ENCODE data around the gene JDP2. TPM values are rescaled to one million over a fixed set of nuclear protein-coding genes. Genes with fewer than 3 reads are reported as not detected.

The JDP2 gene
- total RNA-seq, 2 donors from 2014 or later: 81.8 to 100 TPM

GRCh38 chr14:75437201-75438143 is 9.7 kb downstream of the JDP2 start:
- no peaks in the 10 kb centered on the region for H3K27me3 ChIP-seq (replicated peaks; ENCODE audit: insufficient read depth)
- H3K27ac ChIP-seq: no peak overlapping the region
- TF ChIP-seq, protein P1, sequence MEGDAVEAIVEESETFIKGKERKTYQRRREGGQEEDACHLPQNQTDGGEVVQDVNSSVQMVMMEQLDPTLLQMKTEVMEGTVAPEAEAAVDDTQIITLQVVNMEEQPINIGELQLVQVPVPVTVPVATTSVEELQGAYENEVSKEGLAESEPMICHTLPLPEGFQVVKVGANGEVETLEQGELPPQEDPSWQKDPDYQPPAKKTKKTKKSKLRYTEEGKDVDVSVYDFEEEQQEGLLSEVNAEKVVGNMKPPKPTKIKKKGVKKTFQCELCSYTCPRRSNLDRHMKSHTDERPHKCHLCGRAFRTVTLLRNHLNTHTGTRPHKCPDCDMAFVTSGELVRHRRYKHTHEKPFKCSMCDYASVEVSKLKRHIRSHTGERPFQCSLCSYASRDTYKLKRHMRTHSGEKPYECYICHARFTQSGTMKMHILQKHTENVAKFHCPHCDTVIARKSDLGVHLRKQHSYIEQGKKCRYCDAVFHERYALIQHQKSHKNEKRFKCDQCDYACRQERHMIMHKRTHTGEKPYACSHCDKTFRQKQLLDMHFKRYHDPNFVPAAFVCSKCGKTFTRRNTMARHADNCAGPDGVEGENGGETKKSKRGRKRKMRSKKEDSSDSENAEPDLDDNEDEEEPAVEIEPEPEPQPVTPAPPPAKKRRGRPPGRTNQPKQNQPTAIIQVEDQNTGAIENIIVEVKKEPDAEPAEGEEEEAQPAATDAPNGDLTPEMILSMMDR (IDR thresholded peaks at IDR 0.05): no peak
- H3K4me1 ChIP-seq (ENCODE audit: control insufficient read depth in 1 of 2, low read depth in 2 of 2): peaks cover 7 to 45% of the 10 kb centered on the region in 2 donors
- H3K9me3 ChIP-seq: no peaks in the 10 kb centered on the region
- DNase-seq (ENCODE audit: low spot score) (no peak), ATAC-seq (ENCODE audit: insufficient number of reproducible peaks, low FRiP score, low read depth) (no peak)
- H3K36me3 ChIP-seq: peaks cover 32% of the 10 kb centered on the region
- H3K4me3 ChIP-seq: no peak overlapping the region

GRCh38 chr14:75438486-75439080 is 10.8 kb downstream of the JDP2 start:
- H3K4me3 ChIP-seq: no peak overlapping the region
- ATAC-seq (ENCODE audit: insufficient number of reproducible peaks, low FRiP score, low read depth): no peak
- H3K27ac ChIP-seq: no peak overlapping the region
- TF ChIP-seq, protein P1 (IDR thresholded peaks at IDR 0.05): no peak
- H3K27me3 ChIP-seq (replicated peaks; ENCODE audit: insufficient read depth): no peaks in the 10 kb centered on the region
- H3K36me3 ChIP-seq: peaks cover 30% of the 10 kb centered on the region
- H3K4me1 ChIP-seq (ENCODE audit: control insufficient read depth in 1 of 2, low read depth in 2 of 2): peaks cover 7 to 48% of the 10 kb centered on the region in 2 donors
- H3K9me3 ChIP-seq: no peaks in the 10 kb centered on the region
- DNase-seq (ENCODE audit: low spot score): no peak

- no peak for ATAC-seq (ENCODE audit: insufficient number of reproducible peaks, low FRiP score, low read depth)
These were observed 12.2 kb downstream of the JDP2 start for GRCh38 chr14:75439989-75440388.

GRCh38 chr14:75440733-75441477 is 13.1 kb downstream of the JDP2 start:
- TF ChIP-seq, protein P1 (IDR thresholded peaks at IDR 0.05): no peak
- peak; percentile 86 for ATAC-seq (ENCODE audit: insufficient number of reproducible peaks, low FRiP score, low read depth)
- DNase-seq (ENCODE audit: low spot score): no peak
- H3K9me3 ChIP-seq: no peaks in the 10 kb centered on the region
- no peaks in the 10 kb centered on the region for H3K27me3 ChIP-seq (replicated peaks; ENCODE audit: insufficient read depth)
- H3K4me1 ChIP-seq (ENCODE audit: control insufficient read depth in 1 of 2, low read depth in 2 of 2): peaks cover 7 to 48% of the 10 kb centered on the region in 2 donors
- H3K4me3 ChIP-seq: peak overlapping the region; percentile 26
- H3K36me3 ChIP-seq: peaks cover 22% of the 10 kb centered on the region
- peak overlapping the region; percentile 46 to 71 for H3K27ac ChIP-seq

More at GRCh38 chr14:75439989-75440388, 12.2 kb downstream of the JDP2 start:
- peaks cover 23% of the 10 kb centered on the region for H3K36me3 ChIP-seq
- H3K4me1 ChIP-seq (ENCODE audit: control insufficient read depth in 1 of 2, low read depth in 2 of 2): peaks cover 7 to 48% of the 10 kb centered on the region in 2 donors
- H3K9me3 ChIP-seq: no peaks in the 10 kb centered on the region
- TF ChIP-seq, protein P1 (IDR thresholded peaks at IDR 0.05): no peak
- H3K27me3 ChIP-seq (replicated peaks; ENCODE audit: insufficient read depth): no peaks in the 10 kb centered on the region
- no peak for DNase-seq (ENCODE audit: low spot score)
- no peak overlapping the region for H3K4me3 ChIP-seq
- peak overlapping the region in 1 of 2 donors; percentile 71 for H3K27ac ChIP-seq

Data from thoracic aorta (tissue), 2 donors.